Breast epithelium (tissue), 4 donors: ENCODE results near the gene RIPOR3. TPM values are rescaled to one million over a fixed set of nuclear protein-coding genes. Genes with fewer than 3 reads are reported as not detected.
"Not testable (repeated sequence)": the region's sequence is repeated elsewhere in the genome, so short reads cannot be mapped to it uniquely, and the experiment has no call there.

Experiments
- DNase-seq, 2 donors: peaks; one replicate each; pipeline ENCODE4 v3.0.0-alpha.2; 2019; ENCODE audit warnings: low spot score in 2 of 2
- H3K27ac ChIP-seq, 2 donors: fragments of 200-600 bp; sonication (generic) in 1 of 2; one replicate each; pipeline ENCODE4 v1.5.1; 2016 to 2019; ENCODE audit warnings: mild to moderate bottlenecking in 1 of 2
- H3K27me3 ChIP-seq, 2 donors: fragments of 200-600 bp; sonication (generic) in 1 of 2; one replicate each; pipeline versions ENCODE4 v1.5.1 to v1.6.0; 2017 to 2019; ENCODE audit warnings: control low read depth in 1 of 2, mild to moderate bottlenecking in 1 of 2
- H3K36me3 ChIP-seq: fragments of 200-600 bp; one replicate; pipeline ENCODE4 v1.5.1; 2019
- H3K4me1 ChIP-seq, 2 donors: fragments of 200-600 bp; sonication (generic); one replicate each; pipeline ENCODE4 v1.5.1; 2016 to 2019; ENCODE audit warnings: control low read depth in 1 of 2
- H3K4me3 ChIP-seq, 3 donors: fragments of 200-600 bp; sonication (generic); 1 replicate in 2 of 3; 2 replicates in 1 of 3; pipeline ENCODE4 v1.5.1; 2016 to 2019; ENCODE audit warnings: mild to moderate bottlenecking in 3 of 3, moderate library complexity in 2 of 3
- H3K9me3 ChIP-seq, 2 donors: fragments of 200-600 bp; sonication (generic) in 1 of 2; one replicate each; pipeline ENCODE4 v1.5.1; 2016 to 2019; ENCODE audit warnings: control low read depth in 1 of 2
- CTCF ChIP-seq, 3 donors: fragments of 450-650 bp; IDR thresholded peaks; one replicate each; pipeline ENCODE4 v1.5.1; 2016 to 2017; ENCODE audit warnings: antibody characterized with exemption in 3 of 3, mild to moderate bottlenecking in 3 of 3, moderate library complexity in 3 of 3
- POLR2A ChIP-seq: fragments of 450-650 bp; IDR thresholded peaks from one replicate; pipeline ENCODE4 v1.6.1; 2016; ENCODE audit warnings: antibody characterized with exemption, mild to moderate bottlenecking, moderate library complexity
- POLR2AphosphoS5 ChIP-seq, 3 donors: sonication (generic); formaldehyde crosslinking; IDR thresholded peaks; one replicate each; pipeline ENCODE4 v1.6.1; 2017; ENCODE audit warnings: antibody characterized with exemption in 3 of 3
- intact Hi-C: fragments of 100-400 bp; cut with DNase I; formaldehyde crosslinking; loops from one replicate; pipeline ENCODE4 v1.15.1; 2023; ENCODE audit warnings: low total_unique reads
- total RNA-seq, 3 donors: library from RNA; depleted of rRNA; stranded (reverse); fragments of >200 nt; gene quantifications; one replicate each; pipeline ENCODE4 v1.1.0, GENCODE V29; 2016

The RIPOR3 gene
- total RNA-seq, 3 donors from 2014 or later = 4.5 to 35.5 (median 26.9) TPM

- TF ChIP-seq POLR2A (no peak), CTCF (IDR thresholded peaks at IDR 0.05) (no peak), POLR2AphosphoS5 (IDR thresholded peaks at IDR 0.05) (no peak)
- Histone ChIP-seq H3K36me3 (no peaks in the 10 kb centered on the region), H3K27ac (no peak overlapping the region), H3K9me3 (no peaks in the 10 kb centered on the region), H3K4me1 (no peaks in the 10 kb centered on the region), H3K4me3 (no peak overlapping the region), H3K27me3 (no peaks in the 10 kb centered on the region)
- intact Hi-C loops = no loop called here
- no peak for DNase-seq
These were observed 8.3 kb upstream of the RIPOR3 start for GRCh38 chr20:50699688-50700087.

- H3K27me3 ChIP-seq, H3K27ac ChIP-seq, H3K4me1 ChIP-seq, DNase-seq, H3K36me3 ChIP-seq, H3K9me3 ChIP-seq, intact Hi-C loops, H3K4me3 ChIP-seq: not testable (repeated sequence)
These were observed 6.9 kb upstream of the RIPOR3 start for GRCh38 chr20:50698255-50698654.

DNA sequence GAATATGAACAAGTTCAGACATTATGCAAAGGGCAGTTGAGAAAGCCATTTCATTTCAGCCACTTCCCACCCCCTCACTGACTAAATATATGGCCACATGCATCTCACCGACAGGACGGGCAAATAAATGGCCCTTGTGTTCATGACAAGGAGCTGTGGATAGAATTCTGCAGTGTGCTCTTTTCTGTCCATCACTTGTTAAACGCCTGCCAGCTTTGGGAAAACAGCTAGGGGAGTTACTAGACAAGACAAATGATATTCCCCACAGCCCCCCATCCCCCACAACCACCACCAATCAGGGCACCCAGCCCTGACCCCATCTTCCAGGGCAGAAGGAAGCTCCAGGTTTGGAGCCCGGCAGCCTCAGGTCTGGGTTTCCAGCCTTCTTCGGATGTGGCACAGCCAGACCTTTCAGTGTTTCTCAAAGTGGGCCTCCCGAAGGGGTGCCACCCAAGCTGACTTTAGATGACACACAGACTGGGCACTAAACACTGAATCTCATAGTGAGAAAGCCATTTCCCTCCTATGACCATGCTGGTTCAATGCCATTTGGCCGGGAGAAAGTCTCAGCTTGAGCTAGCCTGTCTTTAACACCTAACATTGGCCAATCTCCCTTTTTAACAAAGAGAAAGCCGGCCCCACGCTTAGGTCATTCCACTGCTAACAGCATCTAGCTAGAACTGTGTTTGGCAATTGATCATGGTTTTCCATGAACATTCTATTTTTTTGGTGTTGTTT, 4.0 kb upstream of the RIPOR3 start:
- H3K9me3 ChIP-seq = no peaks in the 10 kb centered on the region
- no peak for TF ChIP-seq POLR2A
- peak in 1 of 3 donors; percentile 10 for TF ChIP-seq POLR2AphosphoS5 (IDR thresholded peaks at IDR 0.05)
- intact Hi-C loops = no loop called here
- H3K4me1 ChIP-seq = no peaks in the 10 kb centered on the region
- peak in 1 of 2 donors; percentile 39 for DNase-seq
- peak overlapping the region; percentile 34 to 64 for H3K27ac ChIP-seq
- H3K36me3 ChIP-seq = no peaks in the 10 kb centered on the region
- no peaks in the 10 kb centered on the region for H3K27me3 ChIP-seq
- H3K4me3 ChIP-seq = no peak overlapping the region

DNA sequence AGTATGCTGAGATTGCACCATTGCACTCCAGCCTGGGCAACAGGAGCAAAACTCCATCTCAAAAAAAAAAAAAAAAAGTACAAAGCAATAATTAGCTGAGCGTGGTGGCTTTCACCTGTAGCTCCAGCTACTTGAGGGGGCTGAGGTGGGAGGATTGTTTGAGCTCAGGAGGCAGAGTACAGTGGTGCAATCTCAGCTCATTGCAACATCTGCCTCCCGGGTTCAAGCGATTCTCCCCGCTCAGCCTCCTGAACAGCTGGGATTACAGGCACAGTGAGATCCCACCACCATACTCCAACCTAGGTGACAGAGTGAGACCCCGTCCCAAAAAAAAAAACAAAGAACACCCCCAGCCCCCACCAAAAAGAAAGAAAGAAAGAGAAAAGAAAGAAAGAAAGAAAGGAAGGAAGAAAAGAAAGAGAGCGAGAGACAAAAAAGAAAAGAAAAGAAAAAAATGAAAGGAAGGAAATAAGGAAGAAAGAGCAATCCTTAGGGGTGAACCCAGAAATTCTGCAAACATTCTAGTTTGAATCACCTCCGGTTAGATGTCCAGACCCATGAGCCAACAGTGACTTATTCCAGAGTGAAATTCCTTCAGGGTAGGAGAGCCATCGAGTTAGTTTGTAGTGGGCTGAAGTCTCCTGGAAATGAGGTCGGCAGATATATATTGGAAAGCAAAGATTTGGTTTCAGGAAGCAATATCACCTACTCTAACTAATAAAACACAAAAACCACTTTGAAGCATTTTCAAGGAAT, 3.2 kb upstream of the RIPOR3 start:
- H3K9me3 ChIP-seq = no peaks in the 10 kb centered on the region
- H3K4me1 ChIP-seq = no peaks in the 10 kb centered on the region
- intact Hi-C loops = no loop called here
- H3K27me3 ChIP-seq = no peaks in the 10 kb centered on the region
- no peaks in the 10 kb centered on the region for H3K36me3 ChIP-seq
- H3K4me3 ChIP-seq = no peak overlapping the region
- H3K27ac ChIP-seq = peak overlapping the region; percentile 34 to 64
- no peak for TF ChIP-seq POLR2AphosphoS5 (IDR thresholded peaks at IDR 0.05)
- no peak for TF ChIP-seq CTCF (IDR thresholded peaks at IDR 0.05)
- TF ChIP-seq POLR2A = no peak
- no peak for DNase-seq

GRCh38 chr20:50693001-50693400, 1.7 kb upstream of the RIPOR3 start:
- no peaks in the 10 kb centered on the region for H3K27me3 ChIP-seq
- intact Hi-C loops = no loop called here
- H3K9me3 ChIP-seq = no peaks in the 10 kb centered on the region
- TF ChIP-seq POLR2A (no peak), POLR2AphosphoS5 (IDR thresholded peaks at IDR 0.05) (no peak), CTCF (IDR thresholded peaks at IDR 0.05) (no peak)
- H3K4me3 ChIP-seq = no peak overlapping the region
- DNase-seq = no peak
- H3K27ac ChIP-seq = no peak overlapping the region
- no peaks in the 10 kb centered on the region for H3K36me3 ChIP-seq
- no peaks in the 10 kb centered on the region for H3K4me1 ChIP-seq

- no peaks in the 10 kb centered on the region for H3K27me3 ChIP-seq
- TF ChIP-seq CTCF (IDR thresholded peaks at IDR 0.05) (no peak), POLR2A (no peak), POLR2AphosphoS5 (IDR thresholded peaks at IDR 0.05) (no peak)
- no peak overlapping the region for H3K4me3 ChIP-seq
- H3K36me3 ChIP-seq = no peaks in the 10 kb centered on the region
- no peaks in the 10 kb centered on the region for H3K4me1 ChIP-seq
- intact Hi-C loops = no loop called here
- DNase-seq = no peak
- no peaks in the 10 kb centered on the region for H3K9me3 ChIP-seq
- H3K27ac ChIP-seq = peak overlapping the region in 1 of 2 donors; percentile 62
These were observed 1.2 kb upstream of the RIPOR3 start for GRCh38 chr20:50692552-50692933.
